Fibroblast of lung (primary cell): ENCODE data around the gene UCK1.

Experiments used
- CTCF ChIP-seq, 2 donors: IDR thresholded peaks in 1 of 2; conservative IDR thresholded peaks in 1 of 2; 1 replicate in 1 of 2; 2 replicates in 1 of 2; pipeline ENCODE4 v1.5.1; 2011 to 2012; ENCODE audit warnings: low read length in 2 of 2, control low read depth in 1 of 2, inconsistent platforms in 1 of 2, low read depth in 1 of 2, mild to moderate bottlenecking in 1 of 2
- EZH2 ChIP-seq: IDR thresholded peaks from 2 replicates; pipeline ENCODE4 v1.5.1; 2012; ENCODE audit warnings: low read length, control low read depth, mild to moderate bottlenecking; ENCODE audit errors: missing control alignments

DNA sequence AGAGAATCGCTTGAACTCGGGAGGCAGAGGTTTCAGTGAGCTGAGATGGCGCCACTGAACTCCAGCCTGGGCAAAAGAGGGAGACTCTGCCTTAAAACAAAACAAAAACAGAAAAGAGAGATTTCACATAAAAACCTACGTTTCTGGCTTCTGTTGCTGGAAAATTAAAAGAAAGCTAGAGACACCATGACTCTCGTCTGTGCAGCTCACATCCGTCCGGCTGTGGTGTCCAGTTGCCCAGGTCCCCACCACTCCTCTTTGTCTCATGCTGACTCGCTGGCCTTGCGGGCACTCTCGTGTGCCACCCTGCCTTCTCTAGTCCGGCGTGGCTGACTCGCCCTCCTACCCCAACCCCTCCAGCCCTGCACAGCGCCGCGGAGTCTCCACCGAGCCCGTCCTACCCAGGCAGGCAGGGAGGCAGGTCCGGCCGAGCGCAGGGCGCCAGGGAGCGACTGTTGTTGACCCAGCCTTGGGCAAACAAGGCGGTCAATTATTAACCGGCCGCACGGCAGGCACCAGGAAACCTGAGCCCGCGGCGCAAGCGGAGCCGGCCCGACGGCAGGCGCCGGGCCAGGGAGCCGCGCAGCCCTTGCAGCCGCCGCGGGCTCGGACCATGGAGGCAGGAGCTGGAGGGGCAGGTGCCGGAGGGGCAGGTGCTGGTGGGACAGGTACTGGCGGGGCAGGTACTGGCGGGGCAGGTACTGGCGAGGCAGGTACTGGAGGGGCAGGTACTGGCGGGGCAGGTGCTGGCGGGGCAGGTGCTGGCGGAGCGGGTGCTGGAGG is 14.1 kb upstream of the UCK1 start, which contains the start of gene PRRT1B:
- TF ChIP-seq CTCF (conservative IDR thresholded peaks at IDR 0.05 in 1 of 2, IDR thresholded peaks at IDR 0.05 in 1 of 2; ENCODE audit: low read depth in 1 of 2, low read length in 2 of 2) (no peak), EZH2 (peak; percentile 91)
